MM.1S (cell line): ENCODE data around the gene BSN.
A peak's percentile ranks its signal among the peaks of the same experiment; 100 is the strongest.

Experiments
- DNase-seq: peaks from one replicate; pipeline ENCODE4 v3.0.0-alpha.2; 2015
- H2AFZ ChIP-seq: fragments of 300-600 bp; sonication (generic); 2 replicates; pipeline ENCODE4 v1.6.0; 2016; ENCODE audit warnings: antibody characterized with exemption, low read length
- H3F3A ChIP-seq: fragments of 300-600 bp; sonication (generic); 2 replicates; pipeline ENCODE4 v1.6.1; 2016; ENCODE audit warnings: mild to moderate bottlenecking, antibody characterized with exemption, low read length, moderate library complexity, mixed read lengths; ENCODE audit not compliant: insufficient read depth
- H3K27ac ChIP-seq: fragments of 300-600 bp; sonication (generic); 2 replicates; pipeline ENCODE4 v1.5.1; 2016; ENCODE audit warnings: mild to moderate bottlenecking, low read length
- H3K27me3 ChIP-seq: fragments of 300-600 bp; sonication (generic); replicated peaks from 2 replicates; pipeline ENCODE4 v1.6.0; 2016; ENCODE audit warnings: low read length; ENCODE audit not compliant: insufficient read depth
- H3K36me3 ChIP-seq: fragments of 300-600 bp; sonication (generic); replicated peaks from 2 replicates; pipeline ENCODE4 v1.6.1; 2016; ENCODE audit warnings: mild to moderate bottlenecking, low read length, mixed read lengths; ENCODE audit not compliant: insufficient read depth
- H3K4me1 ChIP-seq: fragments of 300-600 bp; sonication (generic); 2 replicates; pipeline ENCODE4 v1.6.1; 2016; ENCODE audit warnings: low read length, mixed read lengths
- H3K4me2 ChIP-seq: fragments of 300-600 bp; sonication (generic); 2 replicates; pipeline ENCODE4 v1.6.0; 2016; ENCODE audit warnings: low read depth, low read length
- H3K4me3 ChIP-seq: fragments of 300-600 bp; sonication (generic); 2 replicates; pipeline ENCODE4 v1.5.1; 2016; ENCODE audit warnings: low read length, mixed read lengths
- H3K79me2 ChIP-seq: fragments of 300-600 bp; sonication (generic); 2 replicates; pipeline ENCODE4 v1.6.1; 2016; ENCODE audit warnings: mixed run types, low read length, mixed read lengths
- H3K9ac ChIP-seq: fragments of 300-600 bp; sonication (generic); 2 replicates; pipeline ENCODE4 v1.6.1; 2016; ENCODE audit warnings: low read length, mixed read lengths
- H3K9me2 ChIP-seq: fragments of 300-600 bp; sonication (generic); replicated peaks from 2 replicates; pipeline ENCODE4 v1.6.1; 2016; ENCODE audit warnings: mild to moderate bottlenecking, low read length, mixed read lengths; ENCODE audit not compliant: insufficient read depth
- H3K9me3 ChIP-seq: fragments of 300-600 bp; sonication (generic); replicated peaks from 2 replicates; pipeline ENCODE4 v1.6.1; 2016; ENCODE audit warnings: mild to moderate bottlenecking, low read length, mixed read lengths; ENCODE audit not compliant: insufficient read depth
- H4K20me1 ChIP-seq: fragments of 300-600 bp; sonication (generic); 2 replicates; pipeline ENCODE4 v1.6.1; 2016; ENCODE audit warnings: mild to moderate bottlenecking, low read length, moderate library complexity, mixed read lengths; ENCODE audit not compliant: insufficient read depth
- EZH2 ChIP-seq: fragments of 300-600 bp; sonication (generic); optimal IDR thresholded peaks from 2 replicates; pipeline ENCODE3; 2017; ENCODE audit warnings: low read depth, mild to moderate bottlenecking, antibody characterized with exemption, low read length, mixed read lengths
- EZH2phosphoT487 ChIP-seq: fragments of 300-600 bp; sonication (generic); IDR thresholded peaks from 2 replicates; pipeline ENCODE4 v1.6.1; 2018; ENCODE audit warnings: antibody characterized with exemption, low read length
- TF ChIP-seq, protein P1 (sequence below): fragments of 300-600 bp; sonication (generic); IDR thresholded peaks from 2 replicates; pipeline ENCODE4 v1.5.1; 2016; ENCODE audit warnings: antibody characterized with exemption, low read length, mixed read lengths

BSN gene

DNA sequence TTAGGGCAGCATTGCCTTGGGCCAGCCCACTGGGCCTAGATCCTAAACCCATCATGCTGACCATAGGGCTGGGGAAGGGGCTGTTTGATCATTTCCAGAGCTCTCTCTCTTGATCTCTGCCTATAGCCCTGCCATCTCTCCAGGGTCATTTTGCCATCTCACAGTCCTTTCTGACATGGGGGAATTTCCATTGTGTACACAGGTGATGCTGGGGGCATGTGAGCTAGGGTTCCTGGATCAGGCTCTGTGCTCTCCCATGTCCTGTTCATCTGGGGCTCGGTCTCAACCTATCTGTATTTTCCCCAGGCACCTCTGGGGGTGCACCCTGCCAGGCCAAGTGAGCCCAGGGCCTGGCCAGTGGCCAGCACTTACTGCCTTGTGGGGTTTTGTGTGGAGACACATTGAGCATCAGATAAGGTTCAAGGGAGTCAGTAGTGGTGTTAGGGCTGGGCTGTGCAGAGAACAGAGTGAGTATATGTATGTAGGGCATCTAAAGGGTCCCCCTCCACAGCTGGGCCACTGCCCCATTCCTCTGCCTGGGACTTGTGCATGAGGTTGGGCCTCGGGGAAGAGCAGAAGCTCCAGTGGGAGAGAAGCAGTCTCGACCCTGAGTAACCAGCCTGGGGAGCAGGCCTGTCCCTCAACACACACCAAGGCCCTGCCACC, 94.2 kb downstream of the BSN start:
- TF ChIP-seq, protein P1, sequence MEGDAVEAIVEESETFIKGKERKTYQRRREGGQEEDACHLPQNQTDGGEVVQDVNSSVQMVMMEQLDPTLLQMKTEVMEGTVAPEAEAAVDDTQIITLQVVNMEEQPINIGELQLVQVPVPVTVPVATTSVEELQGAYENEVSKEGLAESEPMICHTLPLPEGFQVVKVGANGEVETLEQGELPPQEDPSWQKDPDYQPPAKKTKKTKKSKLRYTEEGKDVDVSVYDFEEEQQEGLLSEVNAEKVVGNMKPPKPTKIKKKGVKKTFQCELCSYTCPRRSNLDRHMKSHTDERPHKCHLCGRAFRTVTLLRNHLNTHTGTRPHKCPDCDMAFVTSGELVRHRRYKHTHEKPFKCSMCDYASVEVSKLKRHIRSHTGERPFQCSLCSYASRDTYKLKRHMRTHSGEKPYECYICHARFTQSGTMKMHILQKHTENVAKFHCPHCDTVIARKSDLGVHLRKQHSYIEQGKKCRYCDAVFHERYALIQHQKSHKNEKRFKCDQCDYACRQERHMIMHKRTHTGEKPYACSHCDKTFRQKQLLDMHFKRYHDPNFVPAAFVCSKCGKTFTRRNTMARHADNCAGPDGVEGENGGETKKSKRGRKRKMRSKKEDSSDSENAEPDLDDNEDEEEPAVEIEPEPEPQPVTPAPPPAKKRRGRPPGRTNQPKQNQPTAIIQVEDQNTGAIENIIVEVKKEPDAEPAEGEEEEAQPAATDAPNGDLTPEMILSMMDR, result no peak
- no peak for TF ChIP-seq EZH2
- no peak for TF ChIP-seq EZH2phosphoT487
- Histone ChIP-seq H3K4me3 (no peak overlapping the region), H3K36me3 (no peaks in the 10 kb centered on the region), H3K4me1 (peaks cover 12% of the 10 kb centered on the region), H3K4me2 (peak overlapping the region; percentile 57), H3K27ac (no peak overlapping the region), H3K27me3 (0 out of 2 replicates have a peak, but pooled peaks cover 7% of the 10 kb centered on the region), H3K79me2 (no peaks in the 10 kb centered on the region), H4K20me1 (no peaks in the 10 kb centered on the region), H3K9me2 (no peaks in the 10 kb centered on the region), H3K9me3 (no peaks in the 10 kb centered on the region), H2AFZ (0 out of 2 replicates have a peak overlapping the region, but pooled peaks have one; percentile 63), H3K9ac (no peak overlapping the region), H3F3A (no peaks in the 10 kb centered on the region)
- no peak for DNase-seq

DNA sequence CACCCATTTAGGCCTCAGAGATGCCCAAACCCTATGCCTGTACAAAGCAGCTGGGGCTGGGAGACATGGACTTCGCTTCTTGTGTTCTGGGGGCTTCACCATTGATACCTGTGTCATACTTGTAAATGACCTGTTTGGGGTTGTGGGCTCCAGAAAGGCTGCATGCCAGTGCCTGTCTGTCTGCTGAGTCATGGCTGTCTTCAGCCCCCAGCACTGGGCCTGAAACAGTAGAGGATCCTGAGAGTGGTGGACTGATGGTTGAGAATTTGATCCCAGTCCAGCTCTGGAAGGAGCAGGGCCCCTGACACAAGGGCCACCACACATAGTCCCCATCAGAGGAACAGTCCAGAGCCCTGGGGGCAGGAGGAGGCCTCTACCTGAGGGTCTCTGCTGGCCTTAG, 95.3 kb downstream of the BSN start:
- no peak overlapping the region for H3K27ac ChIP-seq
- peaks cover 15% of the 10 kb centered on the region for H3K4me1 ChIP-seq
- no peaks in the 10 kb centered on the region for H3K36me3 ChIP-seq
- no peaks in the 10 kb centered on the region for H3F3A ChIP-seq
- H3K79me2 ChIP-seq, result no peaks in the 10 kb centered on the region
- H3K4me3 ChIP-seq, result no peak overlapping the region
- DNase-seq, result no peak
- 0 out of 2 replicates have a peak, but pooled peaks cover 7% of the 10 kb centered on the region for H3K27me3 ChIP-seq
- H2AFZ ChIP-seq, result no peak overlapping the region
- TF ChIP-seq, protein P1, result no peak
- no peak for TF ChIP-seq EZH2phosphoT487
- TF ChIP-seq EZH2, result no peak
- H3K9me2 ChIP-seq, result no peaks in the 10 kb centered on the region
- no peaks in the 10 kb centered on the region for H4K20me1 ChIP-seq
- H3K9ac ChIP-seq, result no peak overlapping the region
- H3K4me2 ChIP-seq, result no peak overlapping the region
- no peaks in the 10 kb centered on the region for H3K9me3 ChIP-seq

DNA sequence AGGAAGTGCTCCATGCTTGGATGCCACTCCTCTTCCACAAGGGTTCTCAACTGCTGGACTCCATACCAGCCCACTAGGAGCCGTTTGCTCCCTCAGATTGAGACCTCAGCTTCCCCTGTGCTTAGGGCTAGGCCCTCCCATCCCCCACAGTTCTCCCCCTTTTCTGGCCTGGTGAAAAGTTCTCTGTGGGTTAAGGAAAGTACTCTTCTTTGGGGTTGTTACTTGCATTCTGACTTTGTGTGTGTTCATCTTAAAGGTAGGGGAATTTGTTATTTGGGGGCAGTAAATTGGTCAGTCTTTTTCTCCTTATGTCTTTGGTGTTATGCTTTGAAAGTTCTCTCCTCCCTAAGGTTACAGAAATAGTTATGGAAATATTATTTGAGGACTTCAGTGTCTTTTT, 95.9 kb downstream of the BSN start:
- Histone ChIP-seq H2AFZ (no peak overlapping the region), H3F3A (no peaks in the 10 kb centered on the region), H3K9me2 (no peaks in the 10 kb centered on the region), H3K4me1 (peaks cover 21% of the 10 kb centered on the region), H3K36me3 (no peaks in the 10 kb centered on the region), H3K79me2 (no peaks in the 10 kb centered on the region), H4K20me1 (no peaks in the 10 kb centered on the region), H3K4me2 (no peak overlapping the region), H3K9me3 (no peaks in the 10 kb centered on the region), H3K27me3 (0 out of 2 replicates have a peak, but pooled peaks cover 7% of the 10 kb centered on the region), H3K4me3 (no peak overlapping the region), H3K9ac (no peak overlapping the region), H3K27ac (no peak overlapping the region)
- no peak for DNase-seq
- TF ChIP-seq EZH2 (no peak), EZH2phosphoT487 (no peak)
- TF ChIP-seq, protein P1, result no peak
